Stimulated activated CD4-positive, alpha-beta T cell treated with anti-CD3 and anti-CD28 coated beads, Interleukin-4, amount 100 ng/mL, for 1 hour (primary cell): ENCODE data around the gene INPP5E.
"Not testable (repeated sequence)": the region's sequence is repeated elsewhere in the genome, so short reads cannot be mapped to it uniquely, and the experiment has no call there.

Source experiments
- DNase-seq: peaks from one replicate; pipeline ENCODE4 v3.0.0-alpha.2; 2020

Gene INPP5E

GRCh38 chr9:136429075-136429628, 10.5 kb downstream of the INPP5E start:
- no peak for DNase-seq

- no peak for DNase-seq
Observed at GRCh38 chr9:136426787-136427186, 12.9 kb downstream of the INPP5E start.

GRCh38 chr9:136425367-136425766, 14.3 kb downstream of the INPP5E start:
- not testable (repeated sequence) for DNase-seq

GRCh38 chr9:136424750-136425362, 14.8 kb downstream of the INPP5E start:
- no peak for DNase-seq

GRCh38 chr9:136423432-136424146, 16.1 kb downstream of the INPP5E start:
- DNase-seq, result no peak

GRCh38 chr9:136422876-136423275, 16.8 kb downstream of the INPP5E start:
- no peak for DNase-seq

- DNase-seq, result no peak
Observed at GRCh38 chr9:136421791-136422190, 17.9 kb downstream of the INPP5E start.

- DNase-seq, result no peak
Observed at GRCh38 chr9:136419092-136419420, 20.6 kb downstream of the INPP5E start.

- no peak for DNase-seq
Observed at GRCh38 chr9:136418182-136419091, 21.2 kb downstream of the INPP5E start.

GRCh38 chr9:136416914-136417313, 22.7 kb downstream of the INPP5E start:
- no peak for DNase-seq

- no peak for DNase-seq
Observed at GRCh38 chr9:136416427-136416826, 23.2 kb downstream of the INPP5E start.

- no peak for DNase-seq
Observed at GRCh38 chr9:136412962-136413361, 26.7 kb downstream of the INPP5E start.

- DNase-seq, result no peak
Observed at GRCh38 chr9:136411378-136411777, 28.3 kb downstream of the INPP5E start.

GRCh38 chr9:136410500-136411287, 29.0 kb downstream of the INPP5E start, which contains the start of the genes ENTR1 and PMPCA:
Gene ENTR1 (minus strand): TSS chr9:136410614. CDS start chr9:136410397, 217 bp downstream.
Gene PMPCA (plus strand): TSS chr9:136410658. CDS start chr9:136410669, 11 bp downstream.
- DNase-seq, result peak; percentile 99

- peak; percentile 47 for DNase-seq
Observed at GRCh38 chr9:136409557-136410455, 29.8 kb downstream of the INPP5E start.

GRCh38 chr9:136407911-136408310, 31.7 kb downstream of the INPP5E start:
- no peak for DNase-seq

- DNase-seq, result not testable (repeated sequence)
Observed at GRCh38 chr9:136407061-136407460, 32.6 kb downstream of the INPP5E start.

GRCh38 chr9:136405904-136406303, 33.7 kb downstream of the INPP5E start:
- DNase-seq, result not testable (repeated sequence)

- DNase-seq, result no peak
Observed at GRCh38 chr9:136405481-136405880, 34.2 kb downstream of the INPP5E start.

GRCh38 chr9:136404801-136405136, 34.9 kb downstream of the INPP5E start:
- no peak for DNase-seq
